ENCODE measurements around the gene TMEM107. TPM values are rescaled to one million over a fixed set of nuclear protein-coding genes. Genes with fewer than 3 reads are reported as not detected.
A peak's percentile ranks its signal among the peaks of the same experiment; 100 is the strongest.

TMEM107 gene
- total RNA-seq, 4 donors from 2014 or later: 13.7 to 21.4 (median 19.4) TPM

DNA sequence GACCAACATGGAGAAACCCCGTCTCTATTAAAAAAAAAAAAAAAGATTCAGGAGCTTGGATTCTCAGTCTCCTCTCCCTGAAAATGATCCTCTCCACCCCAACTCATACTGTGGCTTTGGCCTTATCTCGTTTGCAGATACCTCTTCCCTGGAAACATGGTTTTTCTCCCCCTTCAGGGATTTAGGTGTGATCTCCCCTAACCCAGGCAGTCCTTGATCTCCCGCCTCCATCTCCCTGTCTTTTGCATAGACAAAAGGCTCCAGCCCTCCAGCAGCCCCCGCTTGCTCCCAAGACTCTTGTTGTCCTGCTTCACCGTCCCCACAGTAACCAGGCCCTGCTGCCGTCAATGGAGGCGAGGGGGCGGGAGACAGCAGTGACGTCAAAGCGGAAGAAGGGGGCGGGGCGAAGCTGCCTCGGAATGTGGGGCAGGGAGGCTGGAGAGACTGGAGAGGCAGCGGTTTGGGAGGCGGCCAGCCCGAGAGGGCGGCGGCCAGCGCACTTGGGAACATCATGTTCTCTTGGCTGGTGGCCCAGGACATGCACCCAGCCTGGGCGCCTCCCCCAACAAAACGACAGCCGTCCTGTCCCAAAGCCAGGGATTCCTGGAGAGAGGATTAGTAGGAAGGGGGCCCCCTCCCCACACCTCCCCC is 22.1 kb downstream of the TMEM107 start:
- TF ChIP-seq POLR2AphosphoS5 (IDR thresholded peaks at IDR 0.05): peak; percentile 99 to 100 (median 100)
- TF ChIP-seq, protein P1, sequence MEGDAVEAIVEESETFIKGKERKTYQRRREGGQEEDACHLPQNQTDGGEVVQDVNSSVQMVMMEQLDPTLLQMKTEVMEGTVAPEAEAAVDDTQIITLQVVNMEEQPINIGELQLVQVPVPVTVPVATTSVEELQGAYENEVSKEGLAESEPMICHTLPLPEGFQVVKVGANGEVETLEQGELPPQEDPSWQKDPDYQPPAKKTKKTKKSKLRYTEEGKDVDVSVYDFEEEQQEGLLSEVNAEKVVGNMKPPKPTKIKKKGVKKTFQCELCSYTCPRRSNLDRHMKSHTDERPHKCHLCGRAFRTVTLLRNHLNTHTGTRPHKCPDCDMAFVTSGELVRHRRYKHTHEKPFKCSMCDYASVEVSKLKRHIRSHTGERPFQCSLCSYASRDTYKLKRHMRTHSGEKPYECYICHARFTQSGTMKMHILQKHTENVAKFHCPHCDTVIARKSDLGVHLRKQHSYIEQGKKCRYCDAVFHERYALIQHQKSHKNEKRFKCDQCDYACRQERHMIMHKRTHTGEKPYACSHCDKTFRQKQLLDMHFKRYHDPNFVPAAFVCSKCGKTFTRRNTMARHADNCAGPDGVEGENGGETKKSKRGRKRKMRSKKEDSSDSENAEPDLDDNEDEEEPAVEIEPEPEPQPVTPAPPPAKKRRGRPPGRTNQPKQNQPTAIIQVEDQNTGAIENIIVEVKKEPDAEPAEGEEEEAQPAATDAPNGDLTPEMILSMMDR (IDR thresholded peaks at IDR 0.05): no peak
- TF ChIP-seq POLR2A (IDR thresholded peaks at IDR 0.05): peak; percentile 74 to 92
- peak; percentile 99 for TF ChIP-seq EP300 (IDR thresholded peaks at IDR 0.05)
- no peaks in the 10 kb centered on the region for H3K9me3 ChIP-seq
- peaks cover 63% of the 10 kb centered on the region for H3K4me1 ChIP-seq
- peaks cover 25% of the 10 kb centered on the region for H3K36me3 ChIP-seq
- H3K27ac ChIP-seq: peak overlapping the region; percentile 100
- DNase-seq (ENCODE audit: low spot score in 2 of 2): peak; percentile 100
- peak overlapping the region; percentile 98 for H3K4me3 ChIP-seq
- no peaks in the 10 kb centered on the region for H3K27me3 ChIP-seq
- WGBS: 3% methylated on average over 22 of the region's 22 CpGs

DNA sequence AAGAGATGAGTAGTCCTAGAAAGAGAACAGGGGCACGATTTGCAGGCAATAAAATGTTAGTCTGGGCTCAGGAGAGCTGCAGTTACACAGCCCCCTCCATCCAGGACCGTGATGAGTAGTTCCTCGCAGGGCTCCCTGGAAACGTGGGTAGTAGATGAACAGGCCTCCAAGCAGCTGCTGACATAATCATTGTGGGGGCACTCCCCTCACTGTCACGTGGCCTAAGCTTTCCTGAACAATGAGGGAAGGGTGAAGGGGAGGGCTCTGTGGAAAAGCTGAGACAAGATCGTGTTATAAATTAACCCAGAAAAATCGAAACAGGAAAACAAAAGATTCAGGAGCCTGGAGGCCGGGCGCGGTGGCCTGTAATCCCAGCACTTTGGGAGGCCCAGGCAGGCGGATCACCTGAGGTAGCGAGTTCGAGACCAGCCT is 22.6 kb downstream of the TMEM107 start:
- H3K4me3 ChIP-seq: peak overlapping the region; percentile 98
- H3K9me3 ChIP-seq: no peaks in the 10 kb centered on the region
- H3K27me3 ChIP-seq: no peaks in the 10 kb centered on the region
- WGBS: 12% methylated on average over 13 of the region's 13 CpGs
- peaks cover 62% of the 10 kb centered on the region for H3K4me1 ChIP-seq
- H3K36me3 ChIP-seq: peaks cover 30% of the 10 kb centered on the region
- DNase-seq (ENCODE audit: low spot score in 2 of 2): peak in 1 of 2 donors; percentile 94
- peak overlapping the region; percentile 100 for H3K27ac ChIP-seq
- TF ChIP-seq EP300 (IDR thresholded peaks at IDR 0.05): no peak
- TF ChIP-seq, protein P1 (IDR thresholded peaks at IDR 0.05): no peak
- peak in 1 of 2 donors; percentile 67 for TF ChIP-seq POLR2A (IDR thresholded peaks at IDR 0.05)
- peak; percentile 4 to 97 (median 39) for TF ChIP-seq POLR2AphosphoS5 (IDR thresholded peaks at IDR 0.05)

DNA sequence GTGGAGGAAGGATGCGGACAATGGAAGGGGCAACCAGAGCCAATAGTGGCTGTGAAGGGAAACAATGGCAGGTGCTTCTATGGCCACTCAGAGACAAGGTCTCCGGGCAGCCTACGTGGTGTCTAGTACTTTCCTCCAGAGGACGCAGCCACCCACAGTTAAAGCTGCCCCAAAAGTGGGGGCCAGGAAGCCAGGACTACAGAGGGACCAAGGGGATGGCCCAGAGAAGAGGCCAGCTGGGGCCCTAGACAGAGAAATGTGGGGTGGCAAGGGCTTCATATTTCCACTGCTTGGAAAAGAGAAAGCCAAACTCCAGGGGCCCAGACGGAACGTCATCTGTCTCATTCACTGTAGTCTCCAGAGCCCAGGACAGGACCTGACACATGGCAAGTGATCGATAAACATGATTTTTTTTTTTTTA is 23.1 kb downstream of the TMEM107 start:
- no peaks in the 10 kb centered on the region for H3K9me3 ChIP-seq
- DNase-seq (ENCODE audit: low spot score in 2 of 2): no peak
- peaks cover 63% of the 10 kb centered on the region for H3K4me1 ChIP-seq
- 63% methylated on average over 7 of the region's 7 CpGs for WGBS
- H3K4me3 ChIP-seq: peak overlapping the region; percentile 98
- peaks cover 35% of the 10 kb centered on the region for H3K36me3 ChIP-seq
- H3K27me3 ChIP-seq: no peaks in the 10 kb centered on the region
- H3K27ac ChIP-seq: peak overlapping the region; percentile 100
- TF ChIP-seq POLR2AphosphoS5 (IDR thresholded peaks at IDR 0.05): no peak
- no peak for TF ChIP-seq POLR2A (IDR thresholded peaks at IDR 0.05)
- TF ChIP-seq, protein P1 (IDR thresholded peaks at IDR 0.05): no peak
- no peak for TF ChIP-seq EP300 (IDR thresholded peaks at IDR 0.05)

DNA sequence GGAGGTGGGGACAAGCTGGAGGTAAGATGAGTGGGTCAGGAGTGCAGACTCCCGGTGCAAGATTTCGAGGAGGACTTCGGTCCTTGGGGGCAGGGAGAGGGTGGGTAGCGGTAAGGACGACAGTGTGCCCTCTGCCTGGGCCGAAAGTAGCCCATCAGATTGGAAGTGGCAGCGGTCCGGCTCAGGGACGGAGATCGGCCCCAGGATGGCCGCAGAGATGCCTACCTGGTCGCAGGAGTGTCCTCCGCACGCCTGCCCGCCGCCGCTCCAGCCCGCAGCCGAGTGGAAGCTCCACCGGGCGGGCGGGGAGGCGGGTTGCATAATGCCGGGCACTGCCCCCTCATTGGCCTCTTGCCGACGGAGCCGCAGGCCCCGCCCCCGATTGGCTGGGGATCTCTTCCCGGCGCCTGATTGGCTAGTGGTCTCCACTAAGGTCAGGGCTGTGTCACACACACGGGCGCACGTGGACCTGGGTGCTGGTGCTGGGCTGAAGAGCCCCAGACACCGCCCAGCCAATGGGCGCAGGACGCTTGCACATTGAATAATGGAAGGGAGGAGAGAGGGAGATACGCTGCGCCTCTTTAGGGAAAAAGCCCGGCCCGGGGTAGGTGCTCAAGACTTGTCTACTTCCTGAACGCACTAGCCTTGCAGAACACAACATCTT is 23.9 kb downstream of the TMEM107 start, which contains the start of gene PER1:
PER1 (minus strand) TSS at position 293 of the 664 bp plus-strand sequence. CDS start 1,698 bp downstream, outside the sequence.
- Histone ChIP-seq H3K4me1 (peaks cover 61% of the 10 kb centered on the region), H3K27ac (peak within 1 kb of the TSS; percentile 100), H3K9me3 (no peaks in the 10 kb centered on the region), H3K36me3 (peaks cover 43% of the 10 kb centered on the region), H3K4me3 (peak within 1 kb of the TSS; percentile 98), H3K27me3 (no peaks in the 10 kb centered on the region)
- peak; percentile 98 to 99 for DNase-seq (ENCODE audit: low spot score in 2 of 2)
- 12% methylated on average over 8 of the region's 42 CpGs for WGBS
- TF ChIP-seq POLR2AphosphoS5 (IDR thresholded peaks at IDR 0.05) (peak; percentile 97 to 99 (median 99)), EP300 (IDR thresholded peaks at IDR 0.05) (peak; percentile 63), POLR2A (IDR thresholded peaks at IDR 0.05) (peak; percentile 86 to 96)
- TF ChIP-seq, protein P1 (IDR thresholded peaks at IDR 0.05): no peak

DNA sequence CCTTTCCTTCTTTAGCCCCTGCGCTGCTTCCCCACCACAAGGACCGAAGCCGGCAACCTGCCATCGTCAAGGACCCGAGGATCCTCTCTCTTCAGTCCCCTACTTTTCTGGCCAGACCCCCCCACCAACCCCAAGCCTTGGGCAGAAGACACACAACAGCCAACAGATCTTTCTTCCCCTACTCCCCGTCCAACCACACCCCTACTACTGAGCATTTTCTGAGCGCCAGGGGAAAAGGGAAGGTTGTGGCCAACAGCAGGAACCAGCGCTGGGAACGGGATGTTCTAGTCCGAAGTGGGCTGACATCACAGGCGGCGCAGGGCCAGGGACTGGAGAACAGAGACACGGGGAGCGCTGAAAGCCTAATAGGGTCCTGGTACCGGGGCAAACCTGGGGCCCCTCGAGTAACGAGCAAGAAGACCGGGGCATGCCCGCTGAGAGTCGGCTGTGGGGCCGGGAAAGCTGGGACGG is 24.5 kb downstream of the TMEM107 start:
- H3K27ac ChIP-seq: peak overlapping the region; percentile 100
- no peaks in the 10 kb centered on the region for H3K9me3 ChIP-seq
- TF ChIP-seq POLR2A (IDR thresholded peaks at IDR 0.05): peak in 1 of 2 donors; percentile 36
- peak; percentile 98 for TF ChIP-seq EP300 (IDR thresholded peaks at IDR 0.05)
- TF ChIP-seq, protein P1 (IDR thresholded peaks at IDR 0.05): no peak
- peak in 2 of 3 donors; percentile 57 to 97 for TF ChIP-seq POLR2AphosphoS5 (IDR thresholded peaks at IDR 0.05)
- H3K4me1 ChIP-seq: peaks cover 59% of the 10 kb centered on the region
- 4% methylated on average over 21 of the region's 22 CpGs for WGBS
- peak overlapping the region; percentile 98 for H3K4me3 ChIP-seq
- peak; percentile 96 to 97 for DNase-seq (ENCODE audit: low spot score in 2 of 2)
- H3K36me3 ChIP-seq: peaks cover 49% of the 10 kb centered on the region
- H3K27me3 ChIP-seq: no peaks in the 10 kb centered on the region
